K562 (cell line): ENCODE measurements around the gene DCAF5. TPM values are rescaled to one million over a fixed set of nuclear protein-coding genes. Genes with fewer than 3 reads are reported as not detected.

ENCODE experiments used
- REST ChIP-seq, 2 experiments: fragments of 450-650 bp; formaldehyde crosslinking in 1 of 2; IDR thresholded peaks; 2 replicates each; pipeline versions ENCODE4 v1.4.0 to v1.6.1; 2014 to 2020; ENCODE audit warnings: mild to moderate bottlenecking in 2 of 2, borderline replicate concordance in 1 of 2, low read depth in 1 of 2
- ZNF212 ChIP-seq: fragments of 450-650 bp; formaldehyde crosslinking; IDR thresholded peaks from 2 replicates; pipeline ENCODE4 v1.4.0; 2020; ENCODE audit warnings: mild to moderate bottlenecking
- ZNF551 ChIP-seq: fragments of 250-450 bp; sonication (Bioruptor Pico); IDR thresholded peaks from 2 replicates; pipeline ENCODE4 v1.5.0; 2021; ENCODE audit warnings: mild to moderate bottlenecking, moderate library complexity
- polyA plus RNA-seq, 8 experiments: library from polyadenylated mRNA; depleted of rRNA in 4 of 8; stranded (reverse) in 5 of 8; unstranded in 3 of 8; fragments of >200 nt; fragmentation: Nextera tagmentation in 2 of 8; fragmentation: Illumina TruSeq in 1 of 8; extraction: Ambion mirVana in 2 of 8; extraction: Trizol in 1 of 8; gene quantifications; 2 replicates each; pipeline versions ENCODE4 v1.2.1 to v1.2.3, GENCODE V29; 2011 to 2014; ENCODE audit warnings: inconsistent platforms in 1 of 8, missing spikeins in 1 of 8
- total RNA-seq, 7 experiments: library from RNA; depleted of rRNA in 6 of 7; stranded (reverse); fragments of >200 nt in 6 of 7; fragmentation: Illumina TruSeq in 2 of 7; extraction: Trizol in 2 of 7; gene quantifications; 2 replicates each; pipeline versions ENCODE4 v1.2.1 to v1.2.3, GENCODE V29; 2011 to 2021; ENCODE audit warnings: low replicate concordance in 1 of 7

Gene DCAF5
- total and polyA plus RNA-seq, 9 of the 15 experiments (the other 6 are each of a cell fraction or from before 2014, with no cell fraction given) = 5.6 to 24.1 (median 12.7) TPM

DNA sequence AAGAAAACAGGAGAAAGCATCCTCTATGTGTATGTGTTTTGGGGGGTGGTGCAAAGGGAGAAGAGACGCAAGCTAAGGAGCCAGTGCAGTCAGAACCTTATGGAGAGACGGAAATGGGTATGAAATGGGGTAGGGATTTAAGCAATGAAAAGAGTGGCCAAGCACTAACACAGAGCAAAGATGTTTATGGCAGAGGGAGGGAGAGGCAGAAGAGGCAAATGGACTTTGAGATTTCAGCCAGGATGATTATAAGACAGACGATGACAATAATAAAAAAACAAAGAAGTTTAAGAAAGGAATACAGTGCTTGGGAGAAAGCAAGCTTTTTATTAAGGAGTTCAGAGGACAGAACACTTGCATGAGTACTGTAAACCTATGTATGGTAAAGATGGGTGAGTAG is 44.6 kb downstream of the DCAF5 start (continued):
- TF ChIP-seq REST (IDR thresholded peaks at IDR 0.05; ENCODE audit: borderline replicate concordance) (no peak), REST (CRISPR knock-in tag; IDR thresholded peaks at IDR 0.05; ENCODE audit: low read depth) (no peak), ZNF551 (CRISPR knock-in tag) (no peak), ZNF212 (no peak)
